Measurements from ENCODE around the gene C10orf90. TPM values are rescaled to one million over a fixed set of nuclear protein-coding genes. Genes with fewer than 3 reads are reported as not detected.

C10orf90 gene
- total and polyA plus RNA-seq, 9 donors = not detected

GRCh38 chr10:126431816-126432215 lies 238.7 kb downstream of the C10orf90 start:
- Histone ChIP-seq H3K4me3 (no peak overlapping the region), H3K27ac (no peak overlapping the region), H3K36me3 (no peaks in the 10 kb centered on the region), H3K4me1 (ENCODE audit: insufficient read depth) (no peaks in the 10 kb centered on the region), H3K9me3 (no peaks in the 10 kb centered on the region), H3K27me3 (no peaks in the 10 kb centered on the region)
- no peak for TF ChIP-seq EP300 (IDR thresholded peaks at IDR 0.05)
- no peak for TF ChIP-seq CTCF (IDR thresholded peaks at IDR 0.05)
- TF ChIP-seq POLR2A (IDR thresholded peaks at IDR 0.05) = no peak
- 76 to 92% (median 88%) methylated on average over 2 of the region's 2 CpGs for WGBS, 3 donors
- DNase-seq = no peak
- intact Hi-C loops (cut with DNase I) = no loop called here

GRCh38 chr10:126430512-126430911 lies 240.0 kb downstream of the C10orf90 start:
- WGBS, 3 donors = 69 to 79% (median 72%) methylated on average over 2 of the region's 2 CpGs
- Histone ChIP-seq H3K36me3 (no peaks in the 10 kb centered on the region), H3K4me3 (no peak overlapping the region), H3K27me3 (no peaks in the 10 kb centered on the region), H3K27ac (no peak overlapping the region), H3K4me1 (ENCODE audit: insufficient read depth) (no peaks in the 10 kb centered on the region), H3K9me3 (no peaks in the 10 kb centered on the region)
- intact Hi-C loops (cut with DNase I) = no loop called here
- no peak for DNase-seq
- TF ChIP-seq EP300 (IDR thresholded peaks at IDR 0.05) (no peak), POLR2A (IDR thresholded peaks at IDR 0.05) (no peak), CTCF (IDR thresholded peaks at IDR 0.05) (no peak)

- TF ChIP-seq CTCF (IDR thresholded peaks at IDR 0.05) (no peak), EP300 (IDR thresholded peaks at IDR 0.05) (no peak), POLR2A (IDR thresholded peaks at IDR 0.05) (no peak)
- Histone ChIP-seq H3K9me3 (no peaks in the 10 kb centered on the region), H3K4me1 (ENCODE audit: insufficient read depth) (no peaks in the 10 kb centered on the region), H3K27me3 (no peaks in the 10 kb centered on the region), H3K4me3 (no peak overlapping the region), H3K27ac (no peak overlapping the region), H3K36me3 (no peaks in the 10 kb centered on the region)
- WGBS, 3 donors = 89 to 98% (median 94%) methylated on average over 4 of the region's 4 CpGs
- no peak for DNase-seq
- intact Hi-C loops (cut with DNase I) = no loop called here
Measured at GRCh38 chr10:126429275-126429674, 241.2 kb downstream of the C10orf90 start.

GRCh38 chr10:126425489-126426065 lies 244.9 kb downstream of the C10orf90 start:
- no peaks in the 10 kb centered on the region for H3K4me1 ChIP-seq (ENCODE audit: insufficient read depth)
- no peak overlapping the region for H3K27ac ChIP-seq
- no peaks in the 10 kb centered on the region for H3K36me3 ChIP-seq
- TF ChIP-seq CTCF (IDR thresholded peaks at IDR 0.05) (no peak), POLR2A (IDR thresholded peaks at IDR 0.05) (no peak), EP300 (IDR thresholded peaks at IDR 0.05) (no peak)
- 51 to 68% (median 61%) methylated on average over 8 of the region's 8 CpGs for WGBS, 3 donors
- DNase-seq = no peak
- intact Hi-C loops (cut with DNase I) = no loop called here
- H3K4me3 ChIP-seq = no peak overlapping the region
- no peaks in the 10 kb centered on the region for H3K9me3 ChIP-seq
- no peaks in the 10 kb centered on the region for H3K27me3 ChIP-seq

Measured in ovary (tissue), 9 donors.